Esophagus muscularis mucosa (tissue), 4 donors: ENCODE data around the gene DCK. TPM values are rescaled to one million over a fixed set of nuclear protein-coding genes. Genes with fewer than 3 reads are reported as not detected.

Experiments used
- DNase-seq: peaks from one replicate; pipeline ENCODE4 v3.0.0-alpha.2; 2017; ENCODE audit errors: extremely low spot score
- H3K27ac ChIP-seq, 4 donors: fragments of 200-600 bp; sonication (generic); replicated peaks in 1 of 4; 1 replicate in 3 of 4; 2 replicates in 1 of 4; pipeline ENCODE4 v1.5.1; 2016 to 2019; ENCODE audit warnings: mild to moderate bottlenecking in 1 of 4
- H3K27me3 ChIP-seq, 4 donors: fragments of 200-600 bp; sonication (generic); one replicate each; pipeline versions ENCODE4 v1.5.1 to v1.6.0; 2016 to 2019
- H3K36me3 ChIP-seq, 4 donors: fragments of 200-600 bp; sonication (generic); one replicate each; pipeline ENCODE4 v1.5.1; 2016 to 2019
- H3K4me1 ChIP-seq, 4 donors: fragments of 200-600 bp; sonication (generic); one replicate each; pipeline ENCODE4 v1.5.1; 2016 to 2019
- H3K4me3 ChIP-seq, 4 donors: fragments of 200-600 bp; sonication (generic); 1 replicate in 2 of 4; 2 replicates in 2 of 4; pipeline ENCODE4 v1.5.1; 2016 to 2019; ENCODE audit warnings: mild to moderate bottlenecking in 4 of 4, moderate library complexity in 1 of 4
- H3K9me3 ChIP-seq, 4 donors: fragments of 200-600 bp; sonication (generic); 1 replicate in 3 of 4; 2 replicates in 1 of 4; pipeline ENCODE4 v1.5.1; 2016 to 2019
- EP300 ChIP-seq: sonication (generic); formaldehyde crosslinking; IDR thresholded peaks from one replicate; pipeline ENCODE4 v1.6.1; 2017; ENCODE audit warnings: antibody characterized with exemption
- POLR2A ChIP-seq: fragments of 450-650 bp; IDR thresholded peaks from one replicate; pipeline ENCODE4 v1.6.1; 2017; ENCODE audit warnings: antibody characterized with exemption, moderate library complexity, mild to moderate bottlenecking, low read depth
- POLR2AphosphoS5 ChIP-seq, 2 donors: sonication (generic); formaldehyde crosslinking; IDR thresholded peaks; one replicate each; pipeline ENCODE4 v1.6.1; 2017; ENCODE audit warnings: antibody characterized with exemption in 2 of 2
- WGBS: methylation state at CpG from one replicate; pipeline ENCODE4 v1.1.5; 2018; 5-methylcytosine and 5-hydroxymethylcytosine counted together
- intact Hi-C: fragments of 100-400 bp; cut with DNase I; formaldehyde crosslinking; loops from one replicate; pipeline ENCODE4 v1.15.1; 2023
- total RNA-seq, 4 donors: library from RNA; depleted of rRNA; stranded (reverse); fragments of >200 nt; gene quantifications; one replicate each; pipeline versions ENCODE4 v1.1.0 to v1.2.1, GENCODE V29; 2016
- TF ChIP-seq, protein P1 (sequence below), 3 experiments: fragments of 200-600 bp in 2 of 3; fragments of 450-650 bp in 1 of 3; sonication (generic) in 2 of 3; IDR thresholded peaks; one replicate each; pipeline ENCODE4 v1.5.1; 2017 to 2019; ENCODE audit warnings: antibody characterized with exemption in 3 of 3, mild to moderate bottlenecking in 2 of 3, moderate library complexity in 1 of 3

Gene DCK
- total RNA-seq, 4 donors from 2014 or later, result 13.7 to 16.8 (median 14.8) TPM

GRCh38 chr4:71063711-71064110, 70.3 kb downstream of the DCK start:
- H3K9me3 ChIP-seq, result no peaks in the 10 kb centered on the region
- TF ChIP-seq EP300, result no peak
- TF ChIP-seq, protein P1, sequence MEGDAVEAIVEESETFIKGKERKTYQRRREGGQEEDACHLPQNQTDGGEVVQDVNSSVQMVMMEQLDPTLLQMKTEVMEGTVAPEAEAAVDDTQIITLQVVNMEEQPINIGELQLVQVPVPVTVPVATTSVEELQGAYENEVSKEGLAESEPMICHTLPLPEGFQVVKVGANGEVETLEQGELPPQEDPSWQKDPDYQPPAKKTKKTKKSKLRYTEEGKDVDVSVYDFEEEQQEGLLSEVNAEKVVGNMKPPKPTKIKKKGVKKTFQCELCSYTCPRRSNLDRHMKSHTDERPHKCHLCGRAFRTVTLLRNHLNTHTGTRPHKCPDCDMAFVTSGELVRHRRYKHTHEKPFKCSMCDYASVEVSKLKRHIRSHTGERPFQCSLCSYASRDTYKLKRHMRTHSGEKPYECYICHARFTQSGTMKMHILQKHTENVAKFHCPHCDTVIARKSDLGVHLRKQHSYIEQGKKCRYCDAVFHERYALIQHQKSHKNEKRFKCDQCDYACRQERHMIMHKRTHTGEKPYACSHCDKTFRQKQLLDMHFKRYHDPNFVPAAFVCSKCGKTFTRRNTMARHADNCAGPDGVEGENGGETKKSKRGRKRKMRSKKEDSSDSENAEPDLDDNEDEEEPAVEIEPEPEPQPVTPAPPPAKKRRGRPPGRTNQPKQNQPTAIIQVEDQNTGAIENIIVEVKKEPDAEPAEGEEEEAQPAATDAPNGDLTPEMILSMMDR (IDR thresholded peaks at IDR 0.05), result no peak
- TF ChIP-seq POLR2A, result no peak
- no peak for TF ChIP-seq POLR2AphosphoS5 (IDR thresholded peaks at IDR 0.05)
- H3K27me3 ChIP-seq, result no peaks in the 10 kb centered on the region
- intact Hi-C loops, result no loop called here
- no peak for DNase-seq
- H3K36me3 ChIP-seq, result no peaks in the 10 kb centered on the region
- H3K4me1 ChIP-seq, result no peaks in the 10 kb centered on the region
- 94% methylated on average over 1 of the region's 1 CpG for WGBS
- H3K27ac ChIP-seq, result no peak overlapping the region
- no peak overlapping the region for H3K4me3 ChIP-seq

- H3K36me3 ChIP-seq, result no peaks in the 10 kb centered on the region
- intact Hi-C loops, result no loop called here
- no peaks in the 10 kb centered on the region for H3K4me1 ChIP-seq
- H3K27ac ChIP-seq, result no peak overlapping the region
- TF ChIP-seq POLR2A (no peak), POLR2AphosphoS5 (IDR thresholded peaks at IDR 0.05) (no peak), EP300 (no peak)
- TF ChIP-seq, protein P1 (IDR thresholded peaks at IDR 0.05), result no peak
- H3K4me3 ChIP-seq, result no peak overlapping the region
- H3K9me3 ChIP-seq, result no peaks in the 10 kb centered on the region
- no peaks in the 10 kb centered on the region for H3K27me3 ChIP-seq
- 95% methylated on average over 6 of the region's 6 CpGs for WGBS
- no peak for DNase-seq
Measured at GRCh38 chr4:71064521-71064920, 71.1 kb downstream of the DCK start.

- DNase-seq, result no peak
- TF ChIP-seq, protein P1 (IDR thresholded peaks at IDR 0.05), result no peak
- no peak for TF ChIP-seq POLR2A
- no peak for TF ChIP-seq EP300
- TF ChIP-seq POLR2AphosphoS5 (IDR thresholded peaks at IDR 0.05), result no peak
- intact Hi-C loops, result no loop called here
- no peak overlapping the region for H3K4me3 ChIP-seq
- WGBS, result 92% methylated on average over 2 of the region's 2 CpGs
- no peaks in the 10 kb centered on the region for H3K9me3 ChIP-seq
- no peaks in the 10 kb centered on the region for H3K27me3 ChIP-seq
- no peaks in the 10 kb centered on the region for H3K36me3 ChIP-seq
- H3K4me1 ChIP-seq, result no peaks in the 10 kb centered on the region
- H3K27ac ChIP-seq, result no peak overlapping the region
Measured at GRCh38 chr4:71065991-71066510, 72.6 kb downstream of the DCK start.

DNA sequence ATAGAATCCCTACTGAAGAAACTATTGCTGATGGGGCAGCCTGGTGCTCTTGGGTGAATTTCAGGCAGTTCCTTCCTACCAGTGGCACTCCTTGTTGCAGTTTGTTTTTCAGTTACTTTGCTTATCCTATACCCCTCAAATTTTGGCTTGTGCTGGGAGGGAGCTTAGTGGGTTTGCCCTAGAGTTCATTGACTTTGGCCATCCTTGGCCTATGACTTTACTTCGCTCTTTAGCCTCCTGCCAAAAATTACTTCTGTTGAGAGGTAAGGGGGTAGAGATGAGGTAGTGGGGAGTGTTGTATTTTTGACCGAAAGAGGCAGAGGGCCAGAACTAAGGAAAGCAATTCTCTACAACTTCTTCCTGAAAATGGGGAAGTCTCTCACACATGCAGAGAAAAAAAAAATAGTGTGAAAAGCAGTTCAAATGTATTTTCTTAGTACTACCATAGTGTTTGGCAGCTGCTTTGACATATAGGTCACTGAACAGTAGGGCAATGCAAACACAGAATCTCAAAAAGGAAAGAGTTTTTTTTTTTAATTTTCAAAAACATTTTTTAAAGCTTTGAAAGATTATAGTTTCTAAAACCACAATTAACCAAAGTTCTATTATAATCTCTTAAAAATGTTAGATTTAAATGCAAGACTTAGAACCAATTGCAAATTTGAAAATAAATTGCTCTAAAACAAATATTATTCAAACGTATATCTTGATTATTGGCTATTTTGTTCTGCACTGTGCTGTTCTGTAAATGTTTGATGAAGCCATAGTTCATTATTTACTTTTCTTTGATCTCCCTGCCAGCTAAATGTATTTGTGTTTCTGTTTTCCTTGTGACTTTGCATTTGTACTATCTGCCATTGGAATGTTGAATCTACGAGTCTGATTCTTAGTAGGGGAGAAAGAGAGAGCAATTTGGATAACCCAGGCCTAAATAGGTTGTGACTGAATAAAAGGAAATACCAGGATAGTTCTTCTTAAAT, 73.6 kb downstream of the DCK start:
- intact Hi-C loops, result no loop called here
- WGBS, result 78% methylated on average over 4 of the region's 4 CpGs
- DNase-seq, result no peak
- no peaks in the 10 kb centered on the region for H3K36me3 ChIP-seq
- no peak overlapping the region for H3K27ac ChIP-seq
- H3K4me3 ChIP-seq, result no peak overlapping the region
- TF ChIP-seq POLR2A (no peak), POLR2AphosphoS5 (IDR thresholded peaks at IDR 0.05) (no peak), EP300 (no peak)
- TF ChIP-seq, protein P1 (IDR thresholded peaks at IDR 0.05), result no peak
- no peaks in the 10 kb centered on the region for H3K27me3 ChIP-seq
- H3K9me3 ChIP-seq, result no peaks in the 10 kb centered on the region
- H3K4me1 ChIP-seq, result no peaks in the 10 kb centered on the region
